ENCODE measurements around the gene ABI1.
"Not testable (repeated sequence)": the region's sequence is repeated elsewhere in the genome, so short reads cannot be mapped to it uniquely, and the experiment has no call there.

The ABI1 gene

GRCh38 chr10:26803849-26804248, 56.9 kb downstream of the ABI1 start:
- no peak for DNase-seq

- no peak for DNase-seq
Observed at GRCh38 chr10:26802527-26802926, 58.2 kb downstream of the ABI1 start.

GRCh38 chr10:26801831-26802230, 58.9 kb downstream of the ABI1 start:
- no peak for DNase-seq

- DNase-seq, result no peak
Observed at GRCh38 chr10:26801274-26801673, 59.5 kb downstream of the ABI1 start.

- no peak for DNase-seq
Observed at GRCh38 chr10:26800468-26800867, 60.3 kb downstream of the ABI1 start.

GRCh38 chr10:26799342-26799741, 61.4 kb downstream of the ABI1 start:
- no peak for DNase-seq

- DNase-seq, result no peak
Observed at GRCh38 chr10:26798298-26798697, 62.5 kb downstream of the ABI1 start.

GRCh38 chr10:26797340-26797739, 63.4 kb downstream of the ABI1 start:
- DNase-seq, result no peak

GRCh38 chr10:26792758-26793495, 67.8 kb downstream of the ABI1 start:
- no peak for DNase-seq

GRCh38 chr10:26790221-26790995, 70.3 kb downstream of the ABI1 start:
- DNase-seq, result no peak

GRCh38 chr10:26789779-26790178, 71.0 kb downstream of the ABI1 start:
- DNase-seq, result not testable (repeated sequence)

GRCh38 chr10:26787362-26787761, 73.4 kb downstream of the ABI1 start:
- no peak for DNase-seq

- DNase-seq, result no peak
Observed at GRCh38 chr10:26781797-26782196, 79.0 kb downstream of the ABI1 start.

GRCh38 chr10:26780793-26781601, 79.8 kb downstream of the ABI1 start:
- no peak for DNase-seq

GRCh38 chr10:26780106-26780792, 80.5 kb downstream of the ABI1 start:
- DNase-seq, result no peak

GRCh38 chr10:26779176-26779860, 81.4 kb downstream of the ABI1 start:
- no peak for DNase-seq

- no peak for DNase-seq
Observed at GRCh38 chr10:26777686-26778085, 83.1 kb downstream of the ABI1 start.

- DNase-seq, result no peak
Observed at GRCh38 chr10:26776258-26776657, 84.5 kb downstream of the ABI1 start.

GRCh38 chr10:26773633-26774032, 87.1 kb downstream of the ABI1 start:
- no peak for DNase-seq

GRCh38 chr10:26770069-26770468, 90.7 kb downstream of the ABI1 start:
- no peak for DNase-seq

GRCh38 chr10:26765549-26765948, 95.2 kb downstream of the ABI1 start:
- no peak for DNase-seq

- peak; percentile 48 for DNase-seq
Observed at GRCh38 chr10:26759008-26759407, 101.8 kb downstream of the ABI1 start.

Data from NCI-H82 (cell line).